ENCODE measurements around the gene ASGR1.
"Not testable (repeated sequence)": the region's sequence is repeated elsewhere in the genome, so short reads cannot be mapped to it uniquely, and the experiment has no call there.

ASGR1 gene

DNA sequence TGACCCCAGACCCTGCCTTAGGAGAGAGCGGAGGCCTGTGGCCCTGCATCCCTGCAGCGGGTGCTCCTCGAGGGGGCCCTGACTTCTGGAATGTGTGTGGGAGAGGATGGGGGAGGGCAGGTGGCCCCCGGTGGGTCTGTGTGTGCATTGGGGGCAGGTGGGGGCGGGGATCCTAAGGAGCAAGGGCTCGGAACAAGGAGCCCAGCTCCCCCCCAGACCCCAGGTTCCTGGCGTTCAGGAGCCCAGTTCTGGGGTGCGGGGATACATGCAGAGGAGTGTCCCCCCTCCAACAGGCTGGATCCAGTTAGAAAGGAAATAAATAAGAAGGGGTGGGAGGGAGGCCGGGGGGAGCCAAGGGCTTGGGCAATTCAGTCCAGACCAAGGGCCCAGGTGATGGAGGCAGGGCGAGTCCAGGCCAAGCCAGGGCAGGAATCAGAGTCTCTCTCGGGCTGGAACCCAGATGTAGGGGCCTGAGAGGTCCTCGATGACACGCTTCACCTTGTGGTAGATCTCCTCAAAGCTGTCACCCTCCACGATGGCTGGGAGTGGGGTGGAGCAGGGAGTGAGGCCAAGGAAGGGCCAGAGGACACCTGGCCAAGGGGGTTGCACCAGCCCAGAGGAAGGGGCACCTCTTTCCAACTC, 11.2 kb upstream of the ASGR1 start:
- no peak for DNase-seq (ENCODE audit: low read depth)

- no peak for DNase-seq (ENCODE audit: low read depth)
Observed at GRCh38 chr17:7186241-7186640, 7.1 kb upstream of the ASGR1 start.

GRCh38 chr17:7184647-7185046, 5.5 kb upstream of the ASGR1 start:
- no peak for DNase-seq (ENCODE audit: low read depth)

- DNase-seq (ENCODE audit: low read depth): no peak
Observed at GRCh38 chr17:7184091-7184488, 4.9 kb upstream of the ASGR1 start.

DNA sequence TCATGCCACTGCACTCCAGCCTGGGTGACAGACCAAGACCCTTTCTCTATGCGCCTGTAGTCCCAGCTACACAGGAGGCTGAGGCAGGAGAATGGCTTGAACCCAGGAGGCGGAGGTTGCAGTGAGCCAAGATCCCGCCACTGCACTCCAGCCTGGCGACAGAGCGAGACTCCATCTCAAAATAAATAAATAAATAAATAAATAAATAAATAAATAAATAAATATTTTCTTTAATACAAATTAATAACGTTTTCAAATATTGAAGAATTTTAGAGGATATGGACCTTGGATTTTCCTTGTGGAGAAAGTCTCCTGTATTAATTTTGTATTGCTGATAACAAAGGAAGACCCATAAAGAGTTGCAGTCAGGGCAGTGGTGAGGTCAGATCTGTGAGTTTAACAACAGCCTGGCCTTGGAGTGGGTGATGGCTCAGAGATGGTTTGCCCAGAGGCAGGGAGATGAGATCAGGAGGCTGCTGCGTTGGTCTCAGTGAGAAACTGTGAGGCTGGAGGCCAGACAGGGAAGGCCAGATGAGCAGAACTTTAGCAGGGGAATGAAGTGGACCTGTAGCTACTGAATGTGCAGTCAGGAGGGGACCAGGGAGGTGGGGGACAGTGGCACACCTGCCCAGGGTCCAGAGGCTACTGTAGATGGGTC, 4.4 kb upstream of the ASGR1 start:
- no peak for DNase-seq (ENCODE audit: low read depth)

- not testable (repeated sequence) for DNase-seq (ENCODE audit: low read depth)
Observed at GRCh38 chr17:7182101-7182500, 2.9 kb upstream of the ASGR1 start.

GRCh38 chr17:7178973-7179316, 225 bp downstream of the ASGR1 start:
- DNase-seq (ENCODE audit: low read depth): no peak

GRCh38 chr17:7177954-7178477, 1.2 kb downstream of the ASGR1 start:
- no peak for DNase-seq (ENCODE audit: low read depth)

GRCh38 chr17:7177191-7177953, 1.8 kb downstream of the ASGR1 start:
- peak; percentile 33 for DNase-seq (ENCODE audit: low read depth)

- DNase-seq (ENCODE audit: low read depth): no peak
Observed at GRCh38 chr17:7176841-7177190, 2.4 kb downstream of the ASGR1 start.

DNA sequence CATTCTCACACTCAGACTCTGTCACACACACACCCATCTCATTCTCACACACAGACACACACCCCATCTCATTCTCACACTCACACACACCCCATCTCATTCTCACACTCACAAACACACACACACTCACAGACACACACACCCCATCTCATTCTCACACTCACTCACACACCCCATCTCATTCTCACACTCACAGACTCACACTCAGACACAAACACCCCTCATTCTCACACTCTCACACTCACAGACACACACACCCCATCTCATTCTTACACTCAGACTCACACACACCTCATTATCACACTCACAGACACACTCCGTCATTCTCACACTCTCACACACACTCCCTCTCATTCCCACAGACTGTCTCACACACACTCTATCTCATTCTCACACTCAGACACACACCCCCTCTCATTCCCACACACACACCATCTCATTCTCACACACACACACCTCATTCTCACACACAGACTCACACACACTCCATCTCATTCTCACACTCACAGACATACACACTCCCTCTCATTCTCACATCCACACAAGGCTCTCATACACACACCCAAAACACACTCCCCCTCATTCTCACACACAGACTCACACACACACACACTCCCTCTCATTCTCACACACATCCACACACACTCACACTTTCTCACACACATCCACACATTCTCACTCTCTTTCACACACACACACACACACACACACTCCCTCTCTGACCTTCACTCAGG, 2.9 kb downstream of the ASGR1 start:
- no peak for DNase-seq (ENCODE audit: low read depth)

DNA sequence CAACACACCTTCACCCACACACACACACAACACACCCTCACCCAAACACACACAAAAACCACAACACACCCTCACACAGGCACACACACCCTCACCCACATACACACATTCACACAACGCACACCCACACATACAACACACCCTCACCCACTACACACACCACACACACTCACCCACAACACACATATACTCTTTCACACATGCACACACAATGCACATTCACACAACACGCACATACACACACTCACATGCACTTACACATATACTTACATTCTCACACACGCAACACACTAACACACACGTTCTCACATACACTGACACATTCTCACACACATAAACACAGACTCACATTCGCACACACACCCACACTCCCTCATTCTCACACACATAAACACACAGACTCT, 3.8 kb downstream of the ASGR1 start:
- no peak for DNase-seq (ENCODE audit: low read depth)

DNA sequence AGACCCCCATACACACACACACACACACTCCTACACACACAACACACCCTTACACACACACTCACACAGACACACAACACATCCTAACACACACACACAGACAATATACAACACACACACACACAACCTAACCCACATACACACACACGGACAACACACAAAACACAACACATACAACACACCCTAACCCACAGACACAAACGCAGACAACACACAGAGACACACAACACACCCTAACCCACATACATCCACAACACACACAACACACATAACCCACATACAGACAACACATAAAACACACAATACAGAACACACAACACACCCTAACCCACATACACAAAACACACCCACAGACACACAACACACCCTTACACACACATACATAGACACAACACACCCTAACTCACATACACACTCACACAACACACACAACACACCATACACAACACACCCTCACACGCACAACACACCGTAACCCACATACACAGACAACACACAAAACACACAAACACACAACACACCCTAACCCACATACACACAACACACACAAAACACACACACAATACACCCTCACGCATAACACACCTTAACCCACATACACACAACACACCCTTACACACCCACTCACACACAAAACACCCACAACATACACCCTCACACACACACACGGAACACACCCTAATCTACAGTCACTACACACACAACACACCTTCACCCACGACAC, 4.4 kb downstream of the ASGR1 start:
- DNase-seq (ENCODE audit: low read depth): no peak

DNA sequence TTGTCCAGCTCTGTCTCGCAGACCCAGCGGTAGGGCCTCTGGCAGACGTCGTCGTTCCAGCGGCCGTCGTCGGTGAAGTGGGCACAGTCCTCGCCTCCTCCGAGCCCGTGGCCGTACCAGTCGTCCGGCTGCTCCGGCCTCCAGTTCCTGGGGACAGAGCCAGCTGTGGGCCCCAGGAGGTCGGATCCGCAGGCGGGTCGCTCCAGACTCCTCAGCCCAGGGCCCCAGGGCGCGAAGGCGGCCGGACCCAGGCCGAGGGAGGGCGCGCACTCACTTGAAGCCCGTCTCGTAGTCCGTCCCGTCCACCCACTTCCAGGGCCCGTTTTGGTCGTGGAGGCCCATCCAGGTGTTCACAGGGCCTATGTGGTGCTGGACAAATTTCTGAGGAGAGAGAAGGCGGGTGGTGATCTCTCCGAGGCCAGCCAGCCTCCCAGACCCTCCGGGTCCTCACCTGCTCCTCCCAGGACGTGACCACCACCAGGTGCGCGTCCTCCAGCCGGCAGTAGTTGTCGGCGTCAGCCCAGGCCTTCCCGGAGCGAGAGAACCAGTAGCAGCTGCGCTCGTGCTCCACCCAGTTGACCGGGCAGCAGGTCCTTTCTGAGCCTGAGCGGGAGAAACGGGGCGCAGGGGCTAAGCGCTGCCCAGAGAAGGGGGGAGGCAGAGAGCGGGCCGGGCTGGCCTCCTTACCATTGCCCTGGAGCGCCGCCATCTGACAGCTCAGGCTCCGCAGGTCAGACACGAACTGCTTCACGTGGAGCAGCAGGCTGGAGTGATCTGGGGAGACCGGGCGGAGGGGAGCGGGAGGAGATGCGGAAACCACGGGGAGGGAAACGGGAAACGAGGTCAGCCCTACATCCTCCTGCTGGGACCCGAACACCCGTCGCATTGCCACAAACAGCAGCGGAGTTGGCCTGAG, 5.2 kb downstream of the ASGR1 start:
- no peak for DNase-seq (ENCODE audit: low read depth)

GRCh38 chr17:7172522-7173191, 6.5 kb downstream of the ASGR1 start:
- not testable (repeated sequence) for DNase-seq (ENCODE audit: low read depth)

DNA sequence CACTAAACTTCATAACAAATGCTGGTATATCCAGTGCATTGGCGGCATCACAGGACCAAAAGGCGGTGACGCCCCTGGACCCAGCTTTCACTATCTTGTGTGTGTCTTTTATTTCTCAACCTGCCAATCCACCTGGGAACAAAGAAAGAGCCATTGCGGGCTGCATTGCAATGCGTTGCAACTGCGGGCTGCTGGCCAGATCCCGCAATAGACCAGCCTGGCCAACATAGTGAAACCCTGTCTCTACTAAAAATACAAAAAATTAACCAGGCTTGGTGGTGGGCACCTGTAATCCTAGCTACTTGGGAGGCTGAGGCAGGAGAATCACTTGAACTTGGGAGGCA, 9.6 kb downstream of the ASGR1 start:
- DNase-seq (ENCODE audit: low read depth): not testable (repeated sequence)

GRCh38 chr17:7168841-7169564, 10.2 kb downstream of the ASGR1 start:
- not testable (repeated sequence) for DNase-seq (ENCODE audit: low read depth)

GRCh38 chr17:7167832-7168231, 11.3 kb downstream of the ASGR1 start:
- DNase-seq (ENCODE audit: low read depth): no peak

DNA sequence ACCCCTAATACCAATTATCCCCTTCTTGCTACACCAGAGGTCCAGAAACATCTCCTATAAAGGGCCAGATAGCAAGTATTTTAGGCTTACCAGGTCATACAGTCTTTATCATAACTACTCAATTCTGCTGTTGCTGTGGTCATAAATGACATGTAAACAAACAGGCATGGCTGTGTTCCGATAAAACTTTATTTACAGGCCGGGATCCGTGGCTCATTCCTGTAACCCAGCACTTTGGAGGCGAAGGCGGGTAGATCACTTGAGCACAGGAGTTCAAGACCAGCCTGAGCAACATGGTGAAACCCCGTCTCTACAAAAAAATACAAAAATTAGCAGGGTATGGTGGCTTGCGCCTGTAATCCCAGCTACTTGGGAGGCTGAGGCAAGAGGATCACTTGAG, 12.3 kb downstream of the ASGR1 start:
- DNase-seq (ENCODE audit: low read depth): no peak

DNA sequence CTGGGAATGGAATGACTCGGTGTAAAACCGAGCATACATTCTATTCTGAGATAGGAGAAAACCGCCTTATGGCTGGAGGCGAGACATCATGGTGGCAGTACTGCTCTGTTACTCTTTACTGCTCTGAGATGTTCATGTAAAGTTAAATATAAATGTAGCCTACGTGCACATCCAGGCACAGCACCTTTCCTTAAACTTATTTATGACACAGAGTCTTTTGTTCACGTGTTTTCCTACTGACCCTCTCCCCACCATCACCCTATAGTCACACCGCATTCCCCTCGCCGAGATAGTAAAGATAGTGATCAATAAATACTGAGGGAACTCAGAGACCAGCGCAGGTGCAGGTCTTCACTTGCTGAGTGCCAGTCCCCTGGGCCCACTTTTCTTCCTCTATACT, 19.6 kb downstream of the ASGR1 start:
- not testable (repeated sequence) for DNase-seq (ENCODE audit: low read depth)

Measured in activated T-helper 1 cell treated with Interleukin-2 at 50 U/mL for 16 hours (primary cell).